Stimulated activated memory B cell treated with anti-CD40 and anti-IgM and Interleukin-4, amounts not matched to agents 10 μg/mL and 1 μg/mL and 100 μg/mL, for 72 hours (primary cell): Measurements from ENCODE around the gene RBMX2.
"Not testable (repeated sequence)": the region's sequence is repeated elsewhere in the genome, so short reads cannot be mapped to it uniquely, and the experiment has no call there.

Experiments
- ATAC-seq: fragments of 150-1000 bp; cut with Tn5 transposase; 2 replicates; pipeline ENCODE4 v1.10.0; 2021
- H3K27ac Mint-ChIP-seq: one replicate; pipeline ENCODE4 v1.8.0; 2022; ENCODE audit warnings: mild to moderate bottlenecking, mixed read lengths
- H3K27me3 Mint-ChIP-seq: one replicate; pipeline ENCODE4 v1.8.0; 2022; ENCODE audit warnings: mixed read lengths
- H3K36me3 Mint-ChIP-seq: one replicate; pipeline ENCODE4 v1.8.0; 2022; ENCODE audit warnings: mixed read lengths
- H3K4me1 Mint-ChIP-seq: one replicate; pipeline ENCODE4 v1.8.0; 2022; ENCODE audit warnings: mixed read lengths
- H3K4me3 Mint-ChIP-seq: one replicate; pipeline ENCODE4 v1.8.0; 2022; ENCODE audit warnings: mild to moderate bottlenecking, moderate library complexity, mixed read lengths
- H3K9me3 Mint-ChIP-seq: one replicate; pipeline ENCODE4 v1.8.0; 2022; ENCODE audit warnings: mixed read lengths

The RBMX2 gene

GRCh38 chrX:130401415-130402207, at the start of gene RBMX2:
Gene RBMX2 (plus strand): TSS chrX:130401987. CDS start chrX:130402033, 46 bp downstream.
- H3K4me1 Mint-ChIP-seq = peaks cover 7% of the 10 kb centered on the region
- peak within 1 kb of the TSS; percentile 92 for H3K27ac Mint-ChIP-seq
- peaks cover 4% of the 10 kb centered on the region for H3K27me3 Mint-ChIP-seq
- peak; percentile 91 for ATAC-seq
- H3K9me3 Mint-ChIP-seq = no peaks in the 10 kb centered on the region
- H3K4me3 Mint-ChIP-seq = peak within 1 kb of the TSS; percentile 91
- H3K36me3 Mint-ChIP-seq = peaks cover 9% of the 10 kb centered on the region

- not testable (repeated sequence) for H3K4me1 Mint-ChIP-seq, H3K27ac Mint-ChIP-seq, H3K27me3 Mint-ChIP-seq, H3K9me3 Mint-ChIP-seq, ATAC-seq, H3K4me3 Mint-ChIP-seq
- H3K36me3 Mint-ChIP-seq = peaks cover 28% of the 10 kb centered on the region
Observed at GRCh38 chrX:130352050-130352449, 49.7 kb upstream of the RBMX2 start.

GRCh38 chrX:130376077-130376476, 25.7 kb upstream of the RBMX2 start:
- no peaks in the 10 kb centered on the region for H3K27me3 Mint-ChIP-seq
- no peak for ATAC-seq
- H3K36me3 Mint-ChIP-seq = peaks cover 4% of the 10 kb centered on the region
- no peak overlapping the region for H3K27ac Mint-ChIP-seq
- no peaks in the 10 kb centered on the region for H3K4me1 Mint-ChIP-seq
- H3K4me3 Mint-ChIP-seq = no peak overlapping the region
- H3K9me3 Mint-ChIP-seq = no peaks in the 10 kb centered on the region

GRCh38 chrX:130378024-130378669, 23.6 kb upstream of the RBMX2 start:
- H3K4me1 Mint-ChIP-seq = no peaks in the 10 kb centered on the region
- no peaks in the 10 kb centered on the region for H3K9me3 Mint-ChIP-seq

GRCh38 chrX:130385520-130385919, 16.3 kb upstream of the RBMX2 start, which contains the start of gene GPR119:
Gene GPR119 (minus strand): TSS chrX:130385674. CDS start chrX:130385447, 227 bp downstream.
- Mint-ChIP-seq H3K36me3 (no peaks in the 10 kb centered on the region), H3K4me3 (no peak within 1 kb of the TSS), H3K27me3 (no peaks in the 10 kb centered on the region), H3K4me1 (no peaks in the 10 kb centered on the region), H3K27ac (no peak within 1 kb of the TSS), H3K9me3 (no peaks in the 10 kb centered on the region)
- no peak for ATAC-seq

More at GRCh38 chrX:130378024-130378669, 23.6 kb upstream of the RBMX2 start:
- Mint-ChIP-seq H3K27ac (no peak overlapping the region), H3K27me3 (no peaks in the 10 kb centered on the region), H3K36me3 (no peaks in the 10 kb centered on the region), H3K4me3 (no peak overlapping the region)
- no peak for ATAC-seq

- Mint-ChIP-seq H3K4me1 (no peaks in the 10 kb centered on the region), H3K36me3 (no peaks in the 10 kb centered on the region), H3K27ac (no peak overlapping the region), H3K4me3 (no peak overlapping the region), H3K27me3 (no peaks in the 10 kb centered on the region), H3K9me3 (no peaks in the 10 kb centered on the region)
- ATAC-seq = no peak
Observed at GRCh38 chrX:130386408-130386808, 15.4 kb upstream of the RBMX2 start.

- H3K9me3 Mint-ChIP-seq = no peaks in the 10 kb centered on the region
- no peak overlapping the region for H3K4me3 Mint-ChIP-seq
- H3K27me3 Mint-ChIP-seq = peaks cover 9% of the 10 kb centered on the region
- no peak overlapping the region for H3K27ac Mint-ChIP-seq
- ATAC-seq = no peak
- H3K4me1 Mint-ChIP-seq = no peaks in the 10 kb centered on the region
- H3K36me3 Mint-ChIP-seq = no peaks in the 10 kb centered on the region
Observed at GRCh38 chrX:130393451-130394074, 8.2 kb upstream of the RBMX2 start.

- Mint-ChIP-seq H3K4me1 (no peaks in the 10 kb centered on the region), H3K27me3 (peaks cover 9% of the 10 kb centered on the region), H3K27ac (no peak overlapping the region), H3K9me3 (no peaks in the 10 kb centered on the region), H3K4me3 (no peak overlapping the region), H3K36me3 (no peaks in the 10 kb centered on the region)
- no peak for ATAC-seq
Observed at GRCh38 chrX:130395341-130395740, 6.4 kb upstream of the RBMX2 start.

- Mint-ChIP-seq H3K4me1 (peaks cover 7% of the 10 kb centered on the region), H3K27me3 (no peaks in the 10 kb centered on the region), H3K4me3 (peak overlapping the region; percentile 91), H3K27ac (peak overlapping the region; percentile 92), H3K9me3 (no peaks in the 10 kb centered on the region), H3K36me3 (peaks cover 9% of the 10 kb centered on the region)
- no peak for ATAC-seq
Observed at GRCh38 chrX:130402208-130402684, 459 bp downstream of the RBMX2 start.

- H3K4me3 Mint-ChIP-seq = no peak overlapping the region
- no peaks in the 10 kb centered on the region for H3K9me3 Mint-ChIP-seq
- no peaks in the 10 kb centered on the region for H3K4me1 Mint-ChIP-seq
- no peak overlapping the region for H3K27ac Mint-ChIP-seq
- ATAC-seq = no peak
- H3K27me3 Mint-ChIP-seq = no peaks in the 10 kb centered on the region
- H3K36me3 Mint-ChIP-seq = peaks cover 35% of the 10 kb centered on the region
Observed at GRCh38 chrX:130413415-130413814, 11.6 kb downstream of the RBMX2 start.

- peaks cover 29% of the 10 kb centered on the region for H3K36me3 Mint-ChIP-seq
- no peaks in the 10 kb centered on the region for H3K9me3 Mint-ChIP-seq
- no peak overlapping the region for H3K4me3 Mint-ChIP-seq
- H3K27me3 Mint-ChIP-seq = no peaks in the 10 kb centered on the region
- no peaks in the 10 kb centered on the region for H3K4me1 Mint-ChIP-seq
- no peak overlapping the region for H3K27ac Mint-ChIP-seq
- ATAC-seq = no peak
Observed at GRCh38 chrX:130414800-130415199, 13.0 kb downstream of the RBMX2 start.

GRCh38 chrX:130415201-130415600, 13.4 kb downstream of the RBMX2 start:
- no peaks in the 10 kb centered on the region for H3K9me3 Mint-ChIP-seq
- H3K4me3 Mint-ChIP-seq = no peak overlapping the region
- H3K27me3 Mint-ChIP-seq = no peaks in the 10 kb centered on the region
- peaks cover 26% of the 10 kb centered on the region for H3K36me3 Mint-ChIP-seq
- no peak overlapping the region for H3K27ac Mint-ChIP-seq
- no peak for ATAC-seq
- H3K4me1 Mint-ChIP-seq = no peaks in the 10 kb centered on the region

- Mint-ChIP-seq H3K4me3 (no peak overlapping the region), H3K27me3 (no peaks in the 10 kb centered on the region), H3K4me1 (no peaks in the 10 kb centered on the region), H3K27ac (no peak overlapping the region), H3K9me3 (no peaks in the 10 kb centered on the region), H3K36me3 (peaks cover 19% of the 10 kb centered on the region)
- no peak for ATAC-seq
Observed at GRCh38 chrX:130416785-130417184, 15.0 kb downstream of the RBMX2 start.

GRCh38 chrX:130418066-130418465, 16.3 kb downstream of the RBMX2 start:
- Mint-ChIP-seq H3K27ac (no peak overlapping the region), H3K36me3 (peaks cover 11% of the 10 kb centered on the region), H3K27me3 (no peaks in the 10 kb centered on the region), H3K9me3 (no peaks in the 10 kb centered on the region), H3K4me1 (no peaks in the 10 kb centered on the region), H3K4me3 (no peak overlapping the region)
- ATAC-seq = no peak

GRCh38 chrX:130418740-130419139, 17.0 kb downstream of the RBMX2 start:
- Mint-ChIP-seq H3K9me3 (no peaks in the 10 kb centered on the region), H3K4me3 (no peak overlapping the region), H3K27me3 (no peaks in the 10 kb centered on the region), H3K4me1 (no peaks in the 10 kb centered on the region), H3K27ac (no peak overlapping the region), H3K36me3 (peaks cover 11% of the 10 kb centered on the region)
- ATAC-seq = no peak
